NT2/D1 (cell line): Measurements from ENCODE around the gene DCTN5.

Experiments
- DNase-seq: peaks from one replicate; pipeline ENCODE4 v3.0.0-alpha.2; 2011; ENCODE audit warnings: low read depth, low spot score
- H3K27me3 ChIP-seq: 2 replicates; pipeline ENCODE4 v1.6.0; 2011; ENCODE audit warnings: mild to moderate bottlenecking; ENCODE audit not compliant: insufficient read length, insufficient read depth
- H3K36me3 ChIP-seq: 2 replicates; pipeline ENCODE4 v1.6.1; 2011; ENCODE audit warnings: mild to moderate bottlenecking, low read length, mixed read lengths; ENCODE audit not compliant: insufficient read depth, insufficient read length
- H3K4me1 ChIP-seq: 2 replicates; pipeline ENCODE4 v1.5.1; 2011; ENCODE audit not compliant: insufficient read depth, insufficient read length
- H3K4me3 ChIP-seq: 2 replicates; pipeline ENCODE4 v1.5.1; 2011; ENCODE audit warnings: low read depth; ENCODE audit not compliant: insufficient read length
- H3K9ac ChIP-seq: 2 replicates; pipeline ENCODE4 v1.6.0; 2011; ENCODE audit warnings: low read depth; ENCODE audit not compliant: insufficient read length
- H3K9me3 ChIP-seq: 2 replicates; pipeline ENCODE4 v1.5.1; 2011; ENCODE audit warnings: mild to moderate bottlenecking, low read length; ENCODE audit not compliant: insufficient read depth
- SUZ12 ChIP-seq: IDR thresholded peaks from 2 replicates; pipeline ENCODE4 v1.6.1; 2011; ENCODE audit not compliant: insufficient read length, insufficient read depth; ENCODE audit errors: extremely low read depth
- YY1 ChIP-seq: IDR thresholded peaks from 2 replicates; pipeline ENCODE4 v1.6.1; 2011; ENCODE audit not compliant: insufficient read length, insufficient read depth
- ZNF274 ChIP-seq: IDR thresholded peaks from 2 replicates; pipeline ENCODE4 v1.6.1; 2011; ENCODE audit warnings: mild to moderate bottlenecking, low read depth, low read length

DCTN5 gene

GRCh38 chr16:23691483-23692189 is 50.4 kb downstream of the DCTN5 start:
- DNase-seq: no peak
- no peak overlapping the region for H3K4me3 ChIP-seq
- H3K36me3 ChIP-seq: peaks cover 72% of the 10 kb centered on the region

DNA sequence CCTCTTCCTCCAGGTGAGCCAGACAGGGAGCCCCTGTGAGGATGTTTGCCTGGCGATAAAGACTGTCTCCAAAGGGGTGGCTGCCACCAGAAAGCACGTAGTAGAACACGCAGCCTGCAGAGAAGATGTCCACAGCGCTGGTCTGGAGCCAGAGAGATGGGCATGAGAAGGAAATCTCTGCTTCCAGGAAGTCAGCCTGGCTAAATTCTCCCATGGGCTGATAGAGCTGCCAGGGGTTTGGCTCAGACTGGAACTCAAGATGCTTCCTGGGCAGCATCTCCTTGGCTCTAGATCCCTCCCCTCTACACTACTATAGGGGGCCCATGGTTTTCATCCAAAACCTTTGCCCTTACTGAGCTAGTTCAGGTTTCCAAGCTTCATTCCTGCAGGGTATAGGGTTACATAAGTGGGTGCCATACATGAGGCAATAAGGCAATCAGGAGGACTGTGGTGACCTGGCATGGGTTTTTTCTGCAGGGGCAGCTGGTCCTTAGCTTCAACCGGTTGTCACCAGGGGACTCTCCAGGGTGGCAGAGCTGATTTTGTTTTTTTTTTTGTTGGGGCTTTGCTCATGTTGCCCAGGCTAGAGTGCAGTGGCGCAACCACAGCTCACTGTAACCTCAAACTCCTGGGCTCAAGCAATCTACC is 51.0 kb downstream of the DCTN5 start:
- Histone ChIP-seq H3K4me3 (no peak overlapping the region), H3K4me1 (peaks cover 11% of the 10 kb centered on the region), H3K9me3 (no peaks in the 10 kb centered on the region), H3K36me3 (peaks cover 65% of the 10 kb centered on the region), H3K27me3 (no peaks in the 10 kb centered on the region), H3K9ac (no peak overlapping the region)
- no peak for DNase-seq
- no peak for TF ChIP-seq SUZ12
- TF ChIP-seq ZNF274: no peak
- TF ChIP-seq YY1: no peak

More at GRCh38 chr16:23691483-23692189, 50.4 kb downstream of the DCTN5 start:
- Histone ChIP-seq H3K27me3 (no peaks in the 10 kb centered on the region), H3K4me1 (peaks cover 11% of the 10 kb centered on the region), H3K9me3 (no peaks in the 10 kb centered on the region), H3K9ac (no peak overlapping the region)
- TF ChIP-seq ZNF274 (no peak), SUZ12 (no peak), YY1 (no peak)

GRCh38 chr16:23694265-23694643 is 53.0 kb downstream of the DCTN5 start:
- peak overlapping the region; percentile 12 for H3K4me3 ChIP-seq
- DNase-seq: no peak

GRCh38 chr16:23694644-23695373 is 53.5 kb downstream of the DCTN5 start:
- Histone ChIP-seq H3K27me3 (no peaks in the 10 kb centered on the region), H3K9me3 (no peaks in the 10 kb centered on the region), H3K9ac (peak overlapping the region; percentile 68), H3K4me3 (peak overlapping the region; percentile 12), H3K4me1 (peaks cover 7% of the 10 kb centered on the region), H3K36me3 (peaks cover 44% of the 10 kb centered on the region)
- peak; percentile 59 for DNase-seq
- TF ChIP-seq YY1 (no peak), ZNF274 (no peak), SUZ12 (no peak)

More at GRCh38 chr16:23694265-23694643, 53.0 kb downstream of the DCTN5 start:
- Histone ChIP-seq H3K27me3 (no peaks in the 10 kb centered on the region), H3K9ac (peak overlapping the region; percentile 68), H3K4me1 (peaks cover 11% of the 10 kb centered on the region), H3K9me3 (no peaks in the 10 kb centered on the region), H3K36me3 (peaks cover 49% of the 10 kb centered on the region)
- TF ChIP-seq YY1 (no peak), SUZ12 (no peak)

DNA sequence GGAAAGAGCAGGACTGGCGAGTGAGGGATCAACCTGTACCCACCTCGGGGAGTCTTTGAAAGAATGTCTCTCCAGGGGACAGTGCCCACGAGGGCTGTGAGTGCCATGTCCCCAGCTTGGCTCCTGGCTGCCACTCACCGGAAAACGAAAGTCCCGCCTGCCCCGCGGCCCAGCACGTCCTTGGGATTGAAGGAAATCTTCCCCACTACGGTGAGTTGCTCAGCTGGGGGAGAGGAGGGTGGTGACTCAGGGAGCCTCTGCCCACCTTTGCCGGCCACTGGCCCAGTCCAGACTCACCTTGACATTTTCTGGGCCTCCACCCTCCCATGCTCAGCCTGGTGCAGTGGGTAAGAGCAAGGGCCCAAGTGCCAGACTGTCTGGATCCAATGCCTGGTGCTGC is 54.5 kb downstream of the DCTN5 start:
- peaks cover 34% of the 10 kb centered on the region for H3K36me3 ChIP-seq
- no peaks in the 10 kb centered on the region for H3K9me3 ChIP-seq
- H3K4me1 ChIP-seq: peaks cover 10% of the 10 kb centered on the region
- no peaks in the 10 kb centered on the region for H3K27me3 ChIP-seq
- TF ChIP-seq YY1: no peak
- TF ChIP-seq ZNF274: no peak
- no peak for TF ChIP-seq SUZ12
- no peak for DNase-seq
- H3K9ac ChIP-seq: peak overlapping the region; percentile 8
- no peak overlapping the region for H3K4me3 ChIP-seq

DNA sequence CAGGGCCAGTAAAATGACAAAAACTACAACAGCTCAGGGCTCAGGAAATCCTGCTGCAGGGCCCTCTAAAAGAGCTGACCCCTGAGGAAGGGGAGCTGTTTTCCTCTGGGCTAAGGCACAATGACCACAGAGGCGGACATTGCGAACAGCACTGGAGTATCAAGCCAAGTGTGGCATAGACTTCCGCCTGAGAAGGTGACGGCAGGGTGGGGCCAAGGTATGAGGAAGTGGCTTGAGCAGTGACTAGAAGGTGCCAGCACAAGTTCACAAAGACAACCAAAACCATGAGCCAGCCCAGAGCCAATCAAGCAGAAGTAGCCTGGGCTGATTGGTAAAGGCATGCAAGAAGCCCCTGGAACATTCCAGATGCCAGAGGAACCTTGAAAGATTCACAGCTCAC is 57.8 kb downstream of the DCTN5 start:
- DNase-seq: no peak
- Histone ChIP-seq H3K9ac (no peak overlapping the region), H3K4me3 (no peak overlapping the region), H3K4me1 (peaks cover 15% of the 10 kb centered on the region), H3K27me3 (no peaks in the 10 kb centered on the region), H3K9me3 (peaks cover 5% of the 10 kb centered on the region; the same call in 1 of the 2 replicates), H3K36me3 (peaks cover 4% of the 10 kb centered on the region)
- TF ChIP-seq YY1 (no peak), ZNF274 (no peak), SUZ12 (no peak)

DNA sequence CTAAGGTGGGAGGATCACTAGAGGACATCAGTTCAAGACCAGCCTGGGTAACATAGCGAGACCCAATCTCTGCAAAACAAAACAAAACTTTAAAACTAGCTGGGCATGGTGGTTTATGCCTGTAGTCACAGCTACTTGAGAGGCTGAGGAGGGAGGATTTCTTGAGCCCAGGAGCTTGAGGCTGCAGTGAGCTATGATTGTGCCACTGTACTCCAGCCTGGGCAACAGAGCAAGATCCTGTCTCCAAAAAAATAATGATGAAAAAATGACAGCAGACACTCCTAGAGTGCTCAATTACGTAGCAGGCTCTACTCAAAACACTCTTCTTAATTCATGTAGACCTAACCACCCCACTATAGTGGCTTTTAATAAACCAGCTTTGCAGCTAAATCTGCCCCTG is 58.8 kb downstream of the DCTN5 start:
- Histone ChIP-seq H3K27me3 (no peaks in the 10 kb centered on the region), H3K36me3 (peaks cover 4% of the 10 kb centered on the region), H3K4me3 (no peak overlapping the region), H3K9me3 (peaks cover 5% of the 10 kb centered on the region; the same call in 1 of the 2 replicates), H3K4me1 (peaks cover 10% of the 10 kb centered on the region), H3K9ac (no peak overlapping the region)
- TF ChIP-seq ZNF274 (no peak), SUZ12 (no peak), YY1 (no peak)
- DNase-seq: no peak
